ENCODE data around the gene SMIM13.
"Not testable (repeated sequence)": the region's sequence is repeated elsewhere in the genome, so short reads cannot be mapped to it uniquely, and the experiment has no call there.

SMIM13 gene

DNA sequence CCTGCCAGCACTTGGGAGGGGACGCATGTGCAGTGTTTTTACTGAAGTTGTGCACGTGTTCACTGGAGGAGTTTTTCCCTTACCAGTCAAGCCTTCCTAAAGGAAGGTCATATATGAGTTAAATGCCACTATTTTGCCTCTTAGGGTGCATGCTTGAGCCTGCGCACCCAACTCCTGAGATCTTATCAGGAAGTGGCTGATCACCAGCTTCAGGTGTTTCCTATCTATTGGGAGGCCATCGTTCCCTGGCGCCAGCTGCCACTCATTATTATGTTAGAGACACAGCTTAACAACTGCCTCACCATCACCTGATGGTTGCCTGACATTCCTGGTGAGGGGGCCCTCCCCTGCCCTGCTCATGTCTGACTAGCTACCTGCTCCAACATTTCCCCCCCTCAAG lies 9.4 kb downstream of the SMIM13 start:
- no peak overlapping the region for H3K9ac ChIP-seq (ENCODE audit: low read length)
- H3K27ac ChIP-seq (ENCODE audit: low read depth, low read length), result no peak overlapping the region
- no peaks in the 10 kb centered on the region for H3K9me3 ChIP-seq (ENCODE audit: low read length)
- H3K36me3 ChIP-seq (ENCODE audit: insufficient read depth, low read length), result no peaks in the 10 kb centered on the region
- H3K27me3 ChIP-seq (ENCODE audit: control insufficient read depth in 1 of 2, insufficient read depth in 2 of 2, low read length in 2 of 2), result no peaks in the 10 kb centered on the region
- no peaks in the 10 kb centered on the region for H3K4me1 ChIP-seq (ENCODE audit: insufficient read depth, low read length)
- no peak overlapping the region for H3K4me3 ChIP-seq (ENCODE audit: low read depth in 1 of 2, low read length in 2 of 2)

DNA sequence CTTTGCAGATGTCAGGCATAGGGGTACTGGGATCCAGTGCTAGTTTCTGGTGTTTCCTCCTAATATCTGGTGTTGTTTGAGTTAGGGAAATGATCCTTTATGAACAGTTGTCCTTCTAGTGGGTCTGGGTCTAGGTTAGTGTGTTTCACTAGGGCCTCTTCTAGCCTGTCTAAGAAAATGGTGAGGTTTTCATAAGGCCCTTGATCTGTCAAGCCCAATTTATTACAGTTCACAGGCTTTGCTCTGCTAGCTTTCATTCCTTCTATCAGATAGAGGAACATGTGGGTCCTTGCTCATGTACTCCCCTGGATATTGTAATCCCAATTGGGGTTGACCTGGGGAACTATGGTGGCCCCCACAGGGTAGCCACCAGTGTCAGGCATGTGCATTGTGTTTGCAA lies 15.1 kb downstream of the SMIM13 start:
- H3K27ac ChIP-seq (ENCODE audit: low read depth, low read length), result no peak overlapping the region
- no peak overlapping the region for H3K9ac ChIP-seq (ENCODE audit: low read length)
- H3K4me3 ChIP-seq (ENCODE audit: low read depth in 1 of 2, low read length in 2 of 2), result no peak overlapping the region
- no peaks in the 10 kb centered on the region for H3K27me3 ChIP-seq (ENCODE audit: control insufficient read depth in 1 of 2, insufficient read depth in 2 of 2, low read length in 2 of 2)
- no peaks in the 10 kb centered on the region for H3K9me3 ChIP-seq (ENCODE audit: low read length)
- no peaks in the 10 kb centered on the region for H3K4me1 ChIP-seq (ENCODE audit: insufficient read depth, low read length)
- H3K36me3 ChIP-seq (ENCODE audit: insufficient read depth, low read length), result no peaks in the 10 kb centered on the region

DNA sequence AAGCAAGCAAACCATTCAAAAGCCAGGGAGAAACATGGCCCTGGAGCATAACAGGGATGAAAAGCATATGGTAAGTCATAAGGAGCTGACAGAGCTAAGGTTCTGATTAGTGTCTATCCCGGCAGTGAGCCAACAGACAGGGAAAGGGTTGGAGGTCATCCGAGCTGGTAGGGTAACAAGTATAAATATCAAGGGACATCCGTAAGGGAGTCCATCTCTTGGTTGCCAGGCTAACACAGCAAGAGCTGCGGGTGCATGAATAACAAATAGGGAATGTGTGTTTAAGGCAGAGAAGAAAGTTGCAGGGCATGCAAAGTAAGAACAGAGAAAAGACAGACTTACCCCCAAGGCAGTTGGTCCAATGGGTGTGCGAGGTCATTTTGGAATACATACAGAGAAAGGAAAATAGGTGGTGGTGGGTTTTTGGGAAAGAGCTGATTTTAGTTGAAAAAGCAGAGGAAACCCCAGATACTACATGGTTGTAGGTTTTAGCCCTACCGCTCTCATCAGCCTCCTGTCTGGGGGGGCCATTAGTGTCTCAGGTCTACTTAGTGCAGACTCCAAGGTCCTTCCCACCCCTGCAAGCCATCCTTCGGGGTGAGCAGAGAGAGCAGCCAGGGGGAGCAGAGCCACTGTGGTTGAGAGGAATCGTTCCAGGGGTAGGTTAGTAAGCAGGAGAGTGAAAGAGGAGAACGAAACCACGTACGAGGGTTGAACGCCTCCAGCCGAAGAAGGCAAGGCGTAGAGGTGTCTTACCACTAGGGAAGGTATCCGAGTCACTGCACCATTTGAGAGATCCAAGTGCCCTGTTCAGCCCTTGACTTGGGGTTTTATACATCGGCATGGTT lies 17.5 kb downstream of the SMIM13 start, which contains the start of gene ERVFRD-1:
Gene ERVFRD-1 (minus strand): TSS at position 805 of the 848 bp plus-strand sequence. CDS start 6,415 bp downstream, outside the sequence.
- Histone ChIP-seq H3K27ac (ENCODE audit: low read depth, low read length) (no peak within 1 kb of the TSS), H3K36me3 (ENCODE audit: insufficient read depth, low read length) (no peaks in the 10 kb centered on the region), H3K4me3 (ENCODE audit: low read depth in 1 of 2, low read length in 2 of 2) (no peak within 1 kb of the TSS), H3K9me3 (ENCODE audit: low read length) (no peaks in the 10 kb centered on the region), H3K9ac (ENCODE audit: low read length) (no peak within 1 kb of the TSS), H3K4me1 (ENCODE audit: insufficient read depth, low read length) (no peaks in the 10 kb centered on the region), H3K27me3 (ENCODE audit: control insufficient read depth in 1 of 2, insufficient read depth in 2 of 2, low read length in 2 of 2) (no peaks in the 10 kb centered on the region)

DNA sequence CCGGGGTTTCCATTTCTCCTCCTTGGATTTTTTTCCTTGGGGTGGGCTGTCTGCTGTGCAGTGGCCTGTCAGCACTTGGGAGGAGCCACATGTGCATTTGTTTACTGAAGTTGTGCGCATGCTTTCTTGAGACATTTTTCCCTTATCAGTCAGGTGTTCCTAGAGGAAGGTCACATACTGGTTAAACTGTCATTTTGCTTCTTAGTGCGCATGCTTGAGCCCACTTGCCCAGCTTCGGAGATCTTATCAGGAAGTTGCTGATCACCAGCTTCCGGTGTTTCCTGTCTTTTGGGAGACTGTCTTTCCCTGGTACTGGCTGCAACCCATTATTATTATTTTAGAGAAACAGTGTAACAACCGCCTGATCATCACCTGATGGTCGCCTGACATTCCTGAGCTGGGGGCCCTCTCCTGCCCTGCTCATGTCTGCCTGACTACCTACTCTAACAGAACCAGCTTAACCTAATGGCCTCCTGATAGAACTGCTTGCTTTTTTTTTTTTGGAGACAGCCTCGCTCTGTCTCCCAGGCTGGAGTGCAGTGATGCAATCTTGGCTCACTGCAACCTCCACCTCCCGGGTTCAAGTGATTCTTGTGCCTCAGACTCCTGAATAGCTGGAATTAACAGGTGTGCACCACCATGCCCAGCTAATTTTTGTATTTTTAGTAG lies 18.3 kb downstream of the SMIM13 start:
- Histone ChIP-seq H3K4me3 (ENCODE audit: low read depth in 1 of 2, low read length in 2 of 2) (no peak overlapping the region), H3K27me3 (ENCODE audit: control insufficient read depth in 1 of 2, insufficient read depth in 2 of 2, low read length in 2 of 2) (no peaks in the 10 kb centered on the region), H3K4me1 (ENCODE audit: insufficient read depth, low read length) (no peaks in the 10 kb centered on the region)

DNA sequence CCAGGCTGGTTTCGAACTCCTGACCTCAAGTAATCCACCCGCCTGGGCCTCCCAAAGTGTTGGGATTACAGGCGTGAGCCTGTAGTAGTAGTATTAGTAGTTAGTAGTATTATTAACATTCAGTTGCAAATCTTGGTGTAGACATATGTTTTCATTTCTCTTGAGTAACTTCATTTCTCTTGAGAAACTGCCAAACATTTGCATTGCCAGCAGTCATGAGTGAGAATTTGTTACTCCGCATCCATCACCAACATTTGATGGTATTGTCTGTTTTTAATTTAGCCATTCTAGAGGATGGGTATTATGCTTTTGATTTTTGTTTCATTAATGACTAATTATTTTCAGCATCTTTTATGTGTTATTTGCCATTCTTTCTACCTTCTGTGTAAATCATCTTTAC lies 19.4 kb downstream of the SMIM13 start:
- Histone ChIP-seq H3K9ac (ENCODE audit: low read length) (no peak overlapping the region), H3K4me1 (ENCODE audit: insufficient read depth, low read length) (no peaks in the 10 kb centered on the region), H3K27ac (ENCODE audit: low read depth, low read length) (no peak overlapping the region), H3K4me3 (ENCODE audit: low read depth in 1 of 2, low read length in 2 of 2) (no peak overlapping the region), H3K9me3 (ENCODE audit: low read length) (no peaks in the 10 kb centered on the region), H3K27me3 (ENCODE audit: control insufficient read depth in 1 of 2, insufficient read depth in 2 of 2, low read length in 2 of 2) (no peaks in the 10 kb centered on the region), H3K36me3 (ENCODE audit: insufficient read depth, low read length) (no peaks in the 10 kb centered on the region)

More for the DNA sequence above, 18.3 kb downstream of the SMIM13 start:
- H3K9ac ChIP-seq (ENCODE audit: low read length), result no peak overlapping the region
- no peaks in the 10 kb centered on the region for H3K36me3 ChIP-seq (ENCODE audit: insufficient read depth, low read length)
- no peak overlapping the region for H3K27ac ChIP-seq (ENCODE audit: low read depth, low read length)
- H3K9me3 ChIP-seq (ENCODE audit: low read length), result no peaks in the 10 kb centered on the region

DNA sequence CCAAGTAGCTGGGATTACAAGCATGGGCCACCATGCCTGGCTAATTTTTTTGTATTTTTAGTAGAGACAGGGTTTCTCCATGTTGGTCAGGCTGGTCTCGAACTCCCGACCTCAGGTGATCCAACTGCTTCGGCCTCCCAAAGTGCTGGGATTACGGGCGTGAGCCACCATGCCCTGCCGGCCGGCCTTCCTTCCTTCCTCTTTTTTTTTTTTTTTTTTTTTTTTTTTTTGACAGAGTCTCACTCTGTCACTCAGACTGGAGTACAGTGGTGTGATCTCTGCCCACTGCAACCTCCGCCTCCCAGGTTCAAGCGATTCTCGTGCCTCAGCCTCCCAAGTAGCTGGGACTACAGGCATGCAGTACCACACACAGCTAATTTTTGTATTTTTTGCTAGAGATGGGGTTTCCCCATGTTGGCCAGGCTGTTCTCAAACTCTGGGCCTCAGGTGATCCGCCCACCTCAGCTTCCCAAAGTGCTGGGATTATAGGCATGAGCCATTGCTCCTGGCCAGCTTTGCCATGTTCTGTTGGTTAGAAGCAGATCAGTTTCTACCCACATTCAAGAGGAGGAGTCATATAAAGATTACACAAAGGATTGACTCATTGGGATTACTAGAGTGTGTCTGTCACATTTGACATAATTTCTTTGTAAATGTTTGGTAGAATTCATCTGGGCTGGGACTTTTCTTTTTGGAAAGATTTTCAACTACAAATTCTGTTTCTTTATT lies 22.3 kb downstream of the SMIM13 start:
- H3K9ac ChIP-seq (ENCODE audit: low read length); H3K27me3 ChIP-seq (ENCODE audit: control insufficient read depth in 1 of 2, insufficient read depth in 2 of 2, low read length in 2 of 2); H3K4me3 ChIP-seq (ENCODE audit: low read depth in 1 of 2, low read length in 2 of 2); H3K36me3 ChIP-seq (ENCODE audit: insufficient read depth, low read length); H3K9me3 ChIP-seq (ENCODE audit: low read length); H3K27ac ChIP-seq (ENCODE audit: low read depth, low read length): not testable (repeated sequence)
- H3K4me1 ChIP-seq (ENCODE audit: insufficient read depth, low read length), result peaks cover 11% of the 10 kb centered on the region

DNA sequence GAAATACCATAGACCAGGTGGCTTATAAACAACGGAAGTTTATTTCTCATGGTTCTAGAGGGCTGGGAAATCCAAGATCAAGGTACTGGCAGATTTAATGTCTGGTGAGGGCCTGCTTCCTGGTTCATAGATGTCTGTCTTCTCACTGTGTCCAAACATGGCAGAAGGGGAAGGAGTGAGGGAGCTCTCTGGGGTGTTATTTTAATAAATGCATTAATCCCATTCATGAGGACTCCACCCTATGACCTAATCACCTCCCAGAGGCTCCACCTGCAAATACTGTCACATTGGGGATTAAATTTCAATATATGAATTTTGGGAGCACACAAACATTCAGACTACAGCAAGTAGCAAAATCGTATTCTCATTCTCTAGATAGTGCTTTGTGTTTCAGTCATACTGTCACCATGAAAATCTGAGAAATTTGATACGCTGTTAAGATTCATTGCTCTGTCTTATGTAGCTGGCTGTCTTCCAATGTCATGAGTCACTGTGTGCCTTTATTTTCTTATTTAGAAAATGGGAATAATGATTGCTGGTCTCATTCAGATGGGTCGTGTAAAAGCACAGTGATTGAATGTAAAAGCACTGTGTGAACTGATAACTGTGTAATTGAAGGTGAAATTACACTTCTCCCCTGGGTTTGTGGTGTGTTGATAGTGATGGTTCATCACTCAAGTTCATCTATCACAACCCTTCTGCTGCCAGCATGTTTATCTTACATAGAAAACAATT lies 26.8 kb downstream of the SMIM13 start:
- H3K27me3 ChIP-seq (ENCODE audit: control insufficient read depth in 1 of 2, insufficient read depth in 2 of 2, low read length in 2 of 2), result no peaks in the 10 kb centered on the region
- no peak overlapping the region for H3K9ac ChIP-seq (ENCODE audit: low read length)
- no peak overlapping the region for H3K27ac ChIP-seq (ENCODE audit: low read depth, low read length)

DNA sequence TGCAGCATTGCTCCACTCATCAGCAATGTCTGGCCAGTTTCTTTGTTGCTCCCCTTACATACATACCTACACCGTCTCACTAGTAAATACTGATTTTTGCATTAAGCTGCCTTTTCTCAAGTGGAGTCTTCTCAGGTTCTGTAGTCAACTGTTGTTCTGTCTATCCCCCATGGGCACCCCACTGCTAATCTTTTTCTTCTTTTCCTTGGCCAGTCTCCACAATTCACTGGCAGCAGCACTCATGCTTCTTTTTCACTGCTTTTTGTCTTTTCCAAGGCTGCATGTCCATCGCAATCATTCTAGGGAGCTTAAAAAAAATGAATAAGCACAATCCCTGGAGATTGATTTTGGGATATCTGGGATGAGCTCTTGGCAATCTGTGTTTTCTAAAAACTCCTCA lies 28.2 kb downstream of the SMIM13 start:
- no peaks in the 10 kb centered on the region for H3K9me3 ChIP-seq (ENCODE audit: low read length)
- H3K27me3 ChIP-seq (ENCODE audit: control insufficient read depth in 1 of 2, insufficient read depth in 2 of 2, low read length in 2 of 2), result no peaks in the 10 kb centered on the region
- H3K9ac ChIP-seq (ENCODE audit: low read length), result no peak overlapping the region
- H3K36me3 ChIP-seq (ENCODE audit: insufficient read depth, low read length), result no peaks in the 10 kb centered on the region
- no peak overlapping the region for H3K27ac ChIP-seq (ENCODE audit: low read depth, low read length)
- no peak overlapping the region for H3K4me3 ChIP-seq (ENCODE audit: low read depth in 1 of 2, low read length in 2 of 2)
- H3K4me1 ChIP-seq (ENCODE audit: insufficient read depth, low read length), result peaks cover 11% of the 10 kb centered on the region

More for the DNA sequence above, 26.8 kb downstream of the SMIM13 start:
- no peaks in the 10 kb centered on the region for H3K36me3 ChIP-seq (ENCODE audit: insufficient read depth, low read length)
- H3K4me3 ChIP-seq (ENCODE audit: low read depth in 1 of 2, low read length in 2 of 2), result no peak overlapping the region
- H3K4me1 ChIP-seq (ENCODE audit: insufficient read depth, low read length), result peaks cover 11% of the 10 kb centered on the region
- H3K9me3 ChIP-seq (ENCODE audit: low read length), result no peaks in the 10 kb centered on the region

DNA sequence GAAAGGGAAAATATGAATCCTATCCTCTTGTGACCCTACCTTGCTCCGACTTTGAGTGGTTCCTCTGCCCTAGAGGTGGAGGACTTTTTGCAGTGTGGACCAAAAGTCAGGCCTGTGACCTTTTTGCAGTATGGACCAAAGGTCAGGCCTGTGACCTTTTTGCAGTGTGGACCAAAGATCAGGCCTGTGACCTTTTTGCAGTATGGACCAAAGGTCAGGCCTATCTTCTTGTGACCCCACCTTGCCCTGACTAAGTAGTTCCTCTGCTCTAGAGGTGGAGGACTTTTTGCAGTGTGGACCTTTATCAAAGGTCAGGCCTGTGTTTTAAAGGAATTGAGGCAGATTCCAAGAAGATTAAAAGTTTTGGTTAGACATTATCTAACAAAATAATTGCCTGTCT lies 28.7 kb downstream of the SMIM13 start:
- Histone ChIP-seq H3K9me3 (ENCODE audit: low read length) (no peaks in the 10 kb centered on the region), H3K9ac (ENCODE audit: low read length) (no peak overlapping the region), H3K27ac (ENCODE audit: low read depth, low read length) (no peak overlapping the region), H3K4me1 (ENCODE audit: insufficient read depth, low read length) (peaks cover 11% of the 10 kb centered on the region), H3K27me3 (ENCODE audit: control insufficient read depth in 1 of 2, insufficient read depth in 2 of 2, low read length in 2 of 2) (no peaks in the 10 kb centered on the region), H3K36me3 (ENCODE audit: insufficient read depth, low read length) (no peaks in the 10 kb centered on the region), H3K4me3 (ENCODE audit: low read depth in 1 of 2, low read length in 2 of 2) (no peak overlapping the region)

DNA sequence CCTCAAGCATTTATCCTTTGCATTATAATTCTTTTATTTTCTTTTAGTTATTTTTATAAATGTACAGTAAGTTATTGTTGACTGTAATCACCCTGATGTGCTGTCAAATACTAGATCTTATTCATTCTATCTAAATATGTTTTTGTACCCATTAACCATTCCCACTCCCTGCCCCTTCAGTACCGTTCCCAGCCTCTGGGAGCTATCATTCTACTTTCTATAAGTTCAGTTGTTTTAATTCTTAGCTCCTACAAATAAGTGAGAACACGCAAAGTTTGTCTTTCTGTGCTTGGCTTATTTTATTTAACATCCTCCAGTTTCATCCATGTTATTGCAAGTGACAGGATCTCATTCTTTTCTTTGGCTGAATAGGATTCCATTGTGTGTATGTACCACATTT lies 30.3 kb downstream of the SMIM13 start:
- H3K4me1 ChIP-seq (ENCODE audit: insufficient read depth, low read length), result peaks cover 11% of the 10 kb centered on the region
- no peak overlapping the region for H3K9ac ChIP-seq (ENCODE audit: low read length)
- H3K36me3 ChIP-seq (ENCODE audit: insufficient read depth, low read length), result no peaks in the 10 kb centered on the region
- no peaks in the 10 kb centered on the region for H3K27me3 ChIP-seq (ENCODE audit: control insufficient read depth in 1 of 2, insufficient read depth in 2 of 2, low read length in 2 of 2)
- H3K4me3 ChIP-seq (ENCODE audit: low read depth in 1 of 2, low read length in 2 of 2), result no peak overlapping the region
- H3K9me3 ChIP-seq (ENCODE audit: low read length), result no peaks in the 10 kb centered on the region
- no peak overlapping the region for H3K27ac ChIP-seq (ENCODE audit: low read depth, low read length)

DNA sequence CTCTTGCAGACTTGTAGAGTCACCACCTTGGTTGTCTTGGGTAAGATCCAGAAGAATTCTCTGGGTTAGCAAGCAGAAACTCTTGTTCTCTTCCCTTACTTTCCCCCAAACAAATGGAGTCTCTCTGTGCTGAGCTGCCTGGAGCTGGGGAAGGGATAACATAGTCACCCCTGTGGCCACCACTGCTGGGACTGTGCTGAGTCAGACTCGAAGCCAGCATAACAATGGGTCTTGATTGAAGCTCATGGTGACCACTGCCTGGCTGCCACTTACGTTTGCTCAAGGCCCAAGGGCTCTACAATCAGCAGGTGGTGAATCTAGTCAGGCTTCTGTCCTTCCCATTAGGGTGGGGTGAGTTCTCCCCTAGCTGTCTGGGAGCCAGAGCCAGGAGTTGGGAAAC lies 33.2 kb downstream of the SMIM13 start:
- no peaks in the 10 kb centered on the region for H3K27me3 ChIP-seq (ENCODE audit: control insufficient read depth in 1 of 2, insufficient read depth in 2 of 2, low read length in 2 of 2)
- no peaks in the 10 kb centered on the region for H3K9me3 ChIP-seq (ENCODE audit: low read length)
- no peak overlapping the region for H3K9ac ChIP-seq (ENCODE audit: low read length)
- no peak overlapping the region for H3K4me3 ChIP-seq (ENCODE audit: low read depth in 1 of 2, low read length in 2 of 2)
- H3K27ac ChIP-seq (ENCODE audit: low read depth, low read length), result no peak overlapping the region
- no peaks in the 10 kb centered on the region for H3K4me1 ChIP-seq (ENCODE audit: insufficient read depth, low read length)
- H3K36me3 ChIP-seq (ENCODE audit: insufficient read depth, low read length), result no peaks in the 10 kb centered on the region
